GM10847 (cell line): ENCODE measurements around the gene MTCL3.

Experiments
- POLR2A ChIP-seq: IDR thresholded peaks from 2 replicates; pipeline ENCODE4 v1.6.1; 2011; ENCODE audit not compliant: insufficient read length; ENCODE audit errors: extremely low read depth

MTCL3 gene

DNA sequence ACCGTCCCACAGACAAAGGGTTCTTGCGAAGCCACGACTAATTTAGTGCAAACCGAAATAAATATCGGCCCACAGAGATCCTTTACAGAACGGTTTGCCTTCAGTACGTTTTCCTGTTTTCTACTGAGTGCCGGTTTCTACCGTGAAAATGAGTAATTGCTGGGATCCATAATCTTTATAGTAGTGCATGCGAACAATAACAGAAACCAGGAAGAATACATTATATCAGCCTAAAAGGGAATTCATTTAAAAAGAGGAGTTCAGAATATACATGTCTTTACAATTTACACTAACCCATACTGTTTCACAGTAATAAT lies 292 bp upstream of the MTCL3 start:
- TF ChIP-seq POLR2A = no peak

DNA sequence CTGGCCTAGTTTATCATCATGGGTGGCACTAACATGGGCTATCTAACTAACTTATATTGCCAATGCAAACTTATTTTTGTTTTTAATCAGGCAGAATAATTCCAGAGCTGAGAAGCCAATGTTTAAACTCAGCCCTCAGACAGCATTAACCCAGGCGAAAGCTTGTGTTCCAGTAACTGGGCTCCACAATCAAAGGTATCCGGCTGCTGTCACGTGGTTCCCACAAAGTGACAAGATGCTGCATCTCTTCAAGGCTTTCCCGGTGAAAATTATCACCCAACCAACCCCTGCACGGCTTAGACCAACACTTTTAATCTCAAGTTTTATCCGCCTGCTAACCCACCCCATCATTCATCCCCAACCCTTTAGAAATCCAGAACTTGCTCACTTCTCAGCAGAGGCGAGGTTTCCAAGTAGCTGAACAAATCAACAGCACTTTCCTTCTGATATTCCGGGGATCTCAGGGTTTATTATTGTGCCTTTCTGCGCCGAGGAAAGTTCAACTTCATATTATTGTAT lies 885 bp downstream of the MTCL3 start:
- TF ChIP-seq POLR2A = no peak

DNA sequence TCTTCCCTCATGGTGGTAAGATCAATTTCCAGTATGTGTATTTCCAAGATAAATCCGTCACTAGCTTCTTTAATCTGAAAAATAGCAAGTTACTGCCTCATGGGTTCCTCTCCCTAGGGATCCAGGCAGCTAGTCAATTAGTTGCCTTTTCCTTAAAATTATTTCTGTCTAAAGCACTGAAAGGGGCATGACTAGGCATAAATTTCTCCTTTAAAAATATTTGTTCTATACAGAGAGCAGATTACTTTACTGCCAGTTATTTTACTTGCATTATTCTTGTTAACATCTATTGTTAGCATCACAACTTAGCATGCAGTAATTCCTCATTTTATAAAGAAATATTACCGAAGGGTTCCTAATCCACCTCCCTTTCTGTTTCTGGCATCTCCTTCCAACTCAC lies 1.4 kb downstream of the MTCL3 start:
- no peak for TF ChIP-seq POLR2A

DNA sequence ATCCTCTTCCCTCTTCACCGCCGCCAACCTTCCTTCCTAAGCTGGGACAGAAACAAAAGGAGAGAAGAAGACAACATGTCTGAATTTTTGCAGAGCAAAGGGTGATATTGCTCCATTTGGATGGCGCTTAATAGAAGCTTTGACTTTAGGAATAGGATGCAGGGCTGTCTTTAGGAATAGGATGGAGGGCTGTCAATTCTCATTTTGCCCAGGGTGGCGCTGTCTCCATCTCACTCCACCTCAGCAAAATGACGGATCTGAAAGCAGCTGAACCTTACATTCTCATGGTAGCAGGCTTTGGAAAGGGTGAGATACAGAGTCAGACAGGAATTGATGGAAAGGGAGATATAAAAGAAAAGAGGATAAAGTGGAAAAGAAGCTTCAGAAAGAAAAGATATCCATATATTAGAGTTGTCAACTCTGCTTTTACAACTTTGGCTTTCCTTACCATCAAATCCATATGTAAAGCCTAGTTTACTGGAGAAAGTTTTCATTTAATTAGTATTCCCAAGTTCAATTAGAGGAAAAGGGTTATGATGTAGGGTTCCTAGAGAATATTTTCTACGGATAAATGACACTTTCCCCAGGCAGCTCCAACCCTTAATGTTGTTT lies 2.4 kb downstream of the MTCL3 start:
- no peak for TF ChIP-seq POLR2A

DNA sequence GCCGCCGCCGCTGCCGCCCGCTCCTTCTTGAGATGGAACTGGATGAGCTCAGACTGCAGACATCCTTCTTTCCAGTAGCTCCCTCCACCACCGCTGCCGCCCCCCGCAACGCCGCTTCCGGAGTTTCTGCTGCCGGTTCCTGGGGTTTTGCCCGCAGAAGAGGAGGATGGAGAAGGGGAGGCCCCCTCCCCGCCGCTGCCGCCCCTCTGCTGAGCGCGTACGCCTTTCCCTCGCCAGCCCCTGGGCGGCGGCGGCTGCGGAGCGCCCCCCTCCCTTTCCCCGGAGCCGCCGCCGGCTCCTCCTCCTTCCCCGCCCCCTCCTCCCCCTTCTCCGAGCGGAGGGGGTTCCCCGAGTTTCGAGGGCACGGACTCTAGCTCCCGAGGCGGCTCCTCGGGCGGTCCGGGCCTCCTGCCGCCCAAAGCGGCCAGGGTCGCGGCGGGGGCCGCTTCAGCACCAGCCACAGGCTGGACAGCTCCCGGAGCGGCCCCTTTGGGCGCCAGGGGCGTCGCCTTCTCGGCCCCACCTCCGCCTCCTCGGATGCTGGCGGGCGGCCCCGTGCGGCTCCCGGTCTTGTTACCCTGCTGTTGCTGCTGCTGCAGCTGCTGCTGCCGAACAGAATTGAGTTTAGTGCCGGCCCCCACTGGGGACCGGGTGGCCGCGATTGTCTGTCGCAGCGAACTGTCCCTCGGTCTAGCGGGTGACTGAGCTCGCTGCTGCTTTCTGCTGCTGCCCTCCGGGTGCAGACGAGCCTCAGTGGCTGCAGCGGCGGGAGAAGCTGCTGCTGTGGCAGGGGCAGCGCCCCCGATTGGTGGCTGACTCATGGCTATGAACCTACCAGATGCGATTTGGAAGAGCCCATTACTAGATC lies 3.1 kb downstream of the MTCL3 start:
- no peak for TF ChIP-seq POLR2A

DNA sequence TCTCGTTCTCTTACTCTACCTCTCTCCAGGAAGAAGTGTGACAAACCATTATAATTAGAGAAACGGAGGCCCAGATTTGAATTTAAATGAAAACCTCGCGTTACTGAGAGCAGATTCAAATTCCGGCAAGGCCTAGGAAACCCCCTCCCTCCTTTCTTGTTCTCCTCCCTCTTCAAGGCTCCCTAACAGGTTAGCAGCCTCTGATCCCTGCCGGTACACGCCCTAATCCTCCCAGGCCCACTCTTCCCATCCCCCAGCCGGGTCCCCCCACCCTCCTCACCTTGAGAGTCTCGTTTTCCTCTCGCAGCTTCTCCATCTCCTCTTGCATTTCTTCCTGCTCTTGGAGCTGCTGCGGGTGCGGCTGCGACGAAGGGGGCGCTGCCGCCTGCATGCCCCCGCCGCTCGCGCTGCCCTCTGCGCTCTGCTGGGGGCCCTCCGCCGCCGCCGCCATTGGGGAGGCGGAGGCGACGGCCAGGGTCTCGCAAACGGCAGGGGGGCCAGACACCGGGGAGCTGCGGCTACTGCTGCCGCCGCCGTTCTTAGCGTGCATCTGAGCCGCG lies 3.8 kb downstream of the MTCL3 start:
- TF ChIP-seq POLR2A = no peak

DNA sequence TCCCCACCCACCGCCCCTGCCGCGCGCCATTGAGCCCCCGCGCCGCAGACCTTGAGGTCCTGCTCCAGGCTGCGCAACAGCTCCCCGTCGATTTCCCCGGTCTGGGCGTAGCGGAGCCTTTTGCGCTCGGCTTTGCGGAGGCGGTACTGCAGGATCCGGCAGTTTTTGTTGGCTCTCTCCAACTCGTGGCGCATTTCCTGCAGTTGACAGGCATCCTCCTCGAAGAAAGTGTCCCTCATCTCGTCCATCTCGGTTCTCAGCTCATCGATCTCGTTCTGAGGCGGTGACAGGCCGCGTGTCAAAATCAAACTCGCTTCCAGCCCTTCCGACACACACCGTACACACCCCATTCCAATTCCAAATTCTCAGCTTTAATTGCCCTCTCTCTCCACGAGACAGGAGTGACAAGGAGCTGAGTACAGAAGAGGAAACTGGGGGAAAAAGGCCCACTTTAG lies 4.3 kb downstream of the MTCL3 start:
- no peak for TF ChIP-seq POLR2A

DNA sequence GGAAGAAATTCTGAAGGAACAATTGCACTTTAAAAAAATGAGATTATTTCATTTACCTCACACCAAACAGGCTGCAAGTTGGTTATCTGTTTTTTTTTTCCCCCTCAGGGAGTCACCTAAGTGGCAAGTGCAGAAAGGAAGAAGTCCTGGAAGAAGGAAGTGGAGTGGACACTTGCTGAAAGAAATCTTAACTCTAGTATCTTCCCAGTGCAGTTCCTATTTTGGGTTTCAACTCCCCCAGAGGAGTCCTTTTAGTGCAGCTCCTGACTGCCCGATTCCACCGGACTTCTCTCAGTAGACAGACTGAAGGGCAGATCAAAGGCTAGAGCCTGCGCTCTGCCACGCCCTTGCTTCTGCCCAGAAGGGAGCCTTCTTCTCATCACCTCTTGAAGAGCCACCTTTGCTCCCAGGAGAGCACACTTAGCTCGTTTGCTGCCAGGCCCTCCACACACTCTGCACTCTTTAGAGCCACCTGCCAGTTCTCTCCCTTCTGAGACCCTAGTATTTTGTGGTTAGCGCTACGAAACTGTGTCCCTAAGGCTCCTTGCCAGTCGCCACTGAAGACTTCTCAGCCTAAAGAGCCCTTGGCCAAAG lies 4.9 kb downstream of the MTCL3 start:
- no peak for TF ChIP-seq POLR2A

DNA sequence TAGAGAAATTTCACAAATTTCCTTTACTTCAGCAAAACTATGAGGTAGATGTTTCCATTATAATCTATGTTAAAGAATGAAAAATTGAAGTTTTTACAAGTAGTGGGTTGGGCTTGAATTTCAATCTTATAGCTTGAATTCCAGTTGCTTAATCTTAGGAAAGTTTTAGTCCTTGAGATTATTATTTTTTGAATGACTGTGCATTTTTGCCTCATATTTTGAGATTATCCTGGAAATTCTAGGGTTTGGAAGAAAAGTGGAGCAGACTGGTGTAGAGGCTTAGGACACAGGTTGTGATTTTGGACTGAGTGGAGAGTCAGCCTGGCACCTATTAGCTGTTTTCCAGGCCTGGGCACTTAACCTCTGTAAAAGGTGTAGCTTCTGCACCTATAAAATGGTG lies 5.7 kb downstream of the MTCL3 start:
- no peak for TF ChIP-seq POLR2A

DNA sequence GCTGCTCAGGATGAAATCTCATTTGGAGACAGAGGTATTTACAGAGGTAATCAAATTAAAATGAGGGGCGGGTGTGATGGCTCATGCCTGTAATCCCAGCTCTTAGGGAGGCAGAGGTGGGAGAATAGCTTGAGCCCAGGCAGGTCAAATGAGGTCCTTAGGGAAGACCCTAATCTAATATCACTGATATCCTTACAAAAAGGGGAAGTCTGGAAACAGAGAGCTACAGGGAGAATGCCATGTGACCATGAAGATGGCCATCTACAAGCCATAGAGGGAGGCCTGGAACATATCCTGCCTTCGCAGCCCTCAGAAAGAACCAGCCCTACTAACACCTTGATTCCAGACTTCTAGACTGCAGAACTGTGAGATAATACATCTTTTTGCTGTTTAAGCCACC lies 8.3 kb downstream of the MTCL3 start:
- no peak for TF ChIP-seq POLR2A

DNA sequence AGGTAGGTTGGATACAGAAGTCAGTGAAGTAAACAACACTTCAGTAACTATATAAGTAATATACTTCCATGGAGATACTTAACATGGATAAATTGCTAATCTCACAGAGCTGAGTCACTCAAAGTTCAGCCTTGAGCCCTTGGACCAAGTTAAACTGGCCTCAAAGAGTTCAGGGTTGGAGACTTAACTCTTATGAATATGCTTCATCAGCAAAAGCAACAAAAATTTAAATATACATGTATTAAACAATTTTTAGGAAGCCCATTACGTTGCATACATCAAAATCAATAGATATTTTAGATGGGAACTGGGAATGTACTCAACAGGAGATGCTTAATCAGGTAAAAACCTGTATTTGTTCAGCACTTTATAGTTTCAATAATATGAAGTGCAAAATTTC lies 12.2 kb downstream of the MTCL3 start:
- no peak for TF ChIP-seq POLR2A

DNA sequence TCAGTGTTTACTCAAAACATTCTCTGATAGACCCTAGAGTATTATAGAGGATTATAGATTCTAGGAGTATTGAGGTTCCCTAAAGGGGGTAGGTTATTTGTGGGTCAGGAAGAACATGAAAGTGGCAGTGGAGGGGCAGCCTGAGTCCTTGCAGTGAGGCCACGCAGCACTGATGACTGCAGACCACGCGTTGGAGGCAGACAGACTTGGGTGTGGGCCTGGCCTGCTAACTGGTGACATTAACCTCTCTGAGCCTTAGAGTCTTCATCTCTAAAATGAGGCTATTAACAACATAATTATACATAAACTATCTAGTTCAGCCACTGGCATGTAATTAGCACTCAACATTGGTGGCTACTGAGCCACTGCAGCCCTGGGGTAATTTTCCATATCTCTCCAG lies 16.1 kb downstream of the MTCL3 start:
- no peak for TF ChIP-seq POLR2A

DNA sequence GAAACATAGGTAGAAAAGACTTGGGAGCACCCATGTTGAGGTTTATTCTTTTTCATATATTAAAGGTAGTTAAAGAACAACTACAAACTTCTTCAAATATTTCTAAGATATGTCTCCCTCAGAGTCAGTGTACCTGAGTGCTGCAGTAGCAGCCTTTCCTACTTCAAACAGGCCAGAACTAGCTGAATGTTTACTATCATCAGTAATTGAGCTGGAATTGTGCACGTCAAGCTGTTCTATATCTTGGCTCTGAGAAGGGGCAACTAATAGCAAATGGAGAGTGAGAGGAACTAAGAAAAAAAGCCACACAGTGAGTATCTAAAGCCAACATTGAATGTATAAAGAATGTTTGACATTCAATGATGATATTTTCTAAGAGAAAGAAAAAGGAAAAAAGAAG lies 21.7 kb downstream of the MTCL3 start:
- TF ChIP-seq POLR2A = no peak

DNA sequence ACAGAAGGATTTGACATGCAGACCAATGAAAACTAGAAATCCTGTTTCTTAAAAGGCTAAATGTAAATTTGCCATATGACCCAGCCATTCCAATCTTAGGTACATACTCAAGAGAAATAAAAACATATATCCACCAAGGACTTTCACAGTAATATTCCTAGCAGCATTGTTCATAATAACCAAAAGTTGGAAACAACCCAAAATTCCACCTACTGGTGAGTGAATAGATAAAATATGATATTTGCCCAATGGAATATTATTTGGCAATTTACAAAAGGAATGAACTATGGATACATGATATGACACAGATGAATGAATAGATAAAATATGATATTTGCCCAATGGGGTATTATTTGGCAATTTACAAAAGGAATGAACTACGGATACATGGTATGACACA lies 22.7 kb downstream of the MTCL3 start:
- TF ChIP-seq POLR2A = no peak

DNA sequence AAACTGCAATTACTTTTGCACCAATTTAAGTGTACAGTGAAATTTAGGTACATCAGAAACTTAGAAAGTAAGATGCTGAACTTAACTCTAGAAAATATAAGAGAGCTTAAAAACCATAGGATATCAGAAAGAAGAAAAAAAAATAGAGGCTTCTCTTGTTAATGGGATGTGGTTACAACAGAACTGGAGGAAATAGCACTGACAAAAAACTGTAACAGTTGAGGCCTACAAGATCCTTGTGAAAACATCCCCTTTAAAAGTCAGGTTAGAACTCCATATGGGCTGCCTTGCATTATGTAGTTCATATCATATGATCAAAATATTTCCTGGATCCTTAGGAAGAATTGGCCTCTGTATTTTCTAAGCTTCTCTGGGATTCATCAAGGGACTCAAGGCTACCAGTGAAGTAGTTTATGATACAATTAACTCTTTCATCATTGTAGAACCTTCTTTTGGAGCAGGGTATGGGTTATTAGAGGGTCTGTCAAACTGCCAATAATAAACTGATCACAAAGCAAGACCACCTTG lies 24.8 kb downstream of the MTCL3 start:
- no peak for TF ChIP-seq POLR2A

DNA sequence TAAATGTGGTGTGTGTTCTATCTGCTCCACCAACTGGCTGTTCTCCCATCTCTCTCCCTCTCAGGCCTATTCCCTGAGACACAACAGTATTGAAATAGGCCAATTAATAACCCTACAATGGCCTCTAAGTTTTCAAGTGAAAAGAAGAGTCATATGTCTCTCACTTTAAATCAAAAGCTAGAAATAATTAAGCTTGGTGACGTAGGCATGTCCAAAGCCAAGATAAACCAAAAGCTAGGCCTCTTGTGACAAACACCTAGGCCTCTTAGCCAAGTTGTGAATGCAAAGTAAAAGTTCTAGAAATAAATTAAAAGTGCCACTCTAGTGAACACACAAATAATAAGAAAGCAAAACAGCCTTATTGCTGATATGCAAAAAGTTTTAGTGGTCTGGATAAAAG lies 29.9 kb downstream of the MTCL3 start:
- no peak for TF ChIP-seq POLR2A

DNA sequence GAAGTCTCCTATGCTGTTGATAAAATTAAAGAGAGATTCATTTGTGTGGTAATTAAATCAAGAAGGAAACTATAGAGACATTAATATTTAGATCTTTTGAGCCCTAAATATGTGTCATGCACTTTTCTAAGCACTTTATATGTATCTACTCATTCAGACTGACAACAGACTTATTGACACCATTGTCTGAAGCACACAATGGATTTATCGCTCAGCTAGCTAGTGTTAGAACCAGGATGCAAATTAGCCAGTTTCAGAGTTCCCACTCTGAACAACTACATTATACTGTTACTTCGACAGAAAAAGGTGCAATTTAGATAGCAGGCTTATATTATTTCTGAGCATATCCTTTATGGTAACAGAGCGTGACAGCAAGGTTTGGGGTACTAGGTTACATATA lies 32.2 kb downstream of the MTCL3 start:
- no peak for TF ChIP-seq POLR2A
